ENCODE data around the gene OXCT2. TPM values are rescaled to one million over a fixed set of nuclear protein-coding genes. Genes with fewer than 3 reads are reported as not detected.

OXCT2 gene
- total and polyA plus RNA-seq, 7 donors = 0.03 to 0.48 (median 0.23) TPM; not detected in 2

DNA sequence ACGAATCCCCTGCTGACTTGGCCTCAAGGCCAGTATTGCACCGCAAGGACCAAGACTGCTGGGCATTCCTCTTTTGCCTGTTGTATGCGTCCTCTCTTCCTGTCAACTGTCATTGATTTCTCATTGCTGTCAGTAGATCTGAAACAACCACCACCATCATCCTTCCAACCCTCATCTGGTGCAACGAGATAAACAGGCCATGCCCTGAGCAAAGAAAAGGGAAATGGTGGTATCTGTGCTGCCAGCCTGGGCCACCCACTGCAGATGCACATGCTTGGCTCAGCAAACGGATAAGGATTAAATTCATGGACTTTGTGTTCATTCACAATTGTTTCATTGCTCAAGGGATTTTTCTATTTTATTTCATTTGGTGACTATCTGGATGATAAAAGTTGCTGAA is 13.6 kb downstream of the OXCT2 start:
- 79 to 89% (median 79%) methylated on average over 5 of the region's 5 CpGs for WGBS, 3 donors
- Histone ChIP-seq H3K4me3 (no peak overlapping the region), H3K4me1 (no peaks in the 10 kb centered on the region), H3K36me3 (ENCODE audit: insufficient read depth in 1 of 2, low read depth in 1 of 2) (peaks cover 0 to 85% of the 10 kb centered on the region in 2 donors), H3K27ac (no peak overlapping the region), H3K9me3 (no peaks in the 10 kb centered on the region), H3K27me3 (ENCODE audit: insufficient read depth in 3 of 3, low read length in 2 of 3) (no peaks in the 10 kb centered on the region)
- no peak for DNase-seq
- no peak for ATAC-seq
- TF ChIP-seq, protein P1, sequence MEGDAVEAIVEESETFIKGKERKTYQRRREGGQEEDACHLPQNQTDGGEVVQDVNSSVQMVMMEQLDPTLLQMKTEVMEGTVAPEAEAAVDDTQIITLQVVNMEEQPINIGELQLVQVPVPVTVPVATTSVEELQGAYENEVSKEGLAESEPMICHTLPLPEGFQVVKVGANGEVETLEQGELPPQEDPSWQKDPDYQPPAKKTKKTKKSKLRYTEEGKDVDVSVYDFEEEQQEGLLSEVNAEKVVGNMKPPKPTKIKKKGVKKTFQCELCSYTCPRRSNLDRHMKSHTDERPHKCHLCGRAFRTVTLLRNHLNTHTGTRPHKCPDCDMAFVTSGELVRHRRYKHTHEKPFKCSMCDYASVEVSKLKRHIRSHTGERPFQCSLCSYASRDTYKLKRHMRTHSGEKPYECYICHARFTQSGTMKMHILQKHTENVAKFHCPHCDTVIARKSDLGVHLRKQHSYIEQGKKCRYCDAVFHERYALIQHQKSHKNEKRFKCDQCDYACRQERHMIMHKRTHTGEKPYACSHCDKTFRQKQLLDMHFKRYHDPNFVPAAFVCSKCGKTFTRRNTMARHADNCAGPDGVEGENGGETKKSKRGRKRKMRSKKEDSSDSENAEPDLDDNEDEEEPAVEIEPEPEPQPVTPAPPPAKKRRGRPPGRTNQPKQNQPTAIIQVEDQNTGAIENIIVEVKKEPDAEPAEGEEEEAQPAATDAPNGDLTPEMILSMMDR (IDR thresholded peaks at IDR 0.05) = no peak
- intact Hi-C loops (cut with DNase I) = no loop called here

DNA sequence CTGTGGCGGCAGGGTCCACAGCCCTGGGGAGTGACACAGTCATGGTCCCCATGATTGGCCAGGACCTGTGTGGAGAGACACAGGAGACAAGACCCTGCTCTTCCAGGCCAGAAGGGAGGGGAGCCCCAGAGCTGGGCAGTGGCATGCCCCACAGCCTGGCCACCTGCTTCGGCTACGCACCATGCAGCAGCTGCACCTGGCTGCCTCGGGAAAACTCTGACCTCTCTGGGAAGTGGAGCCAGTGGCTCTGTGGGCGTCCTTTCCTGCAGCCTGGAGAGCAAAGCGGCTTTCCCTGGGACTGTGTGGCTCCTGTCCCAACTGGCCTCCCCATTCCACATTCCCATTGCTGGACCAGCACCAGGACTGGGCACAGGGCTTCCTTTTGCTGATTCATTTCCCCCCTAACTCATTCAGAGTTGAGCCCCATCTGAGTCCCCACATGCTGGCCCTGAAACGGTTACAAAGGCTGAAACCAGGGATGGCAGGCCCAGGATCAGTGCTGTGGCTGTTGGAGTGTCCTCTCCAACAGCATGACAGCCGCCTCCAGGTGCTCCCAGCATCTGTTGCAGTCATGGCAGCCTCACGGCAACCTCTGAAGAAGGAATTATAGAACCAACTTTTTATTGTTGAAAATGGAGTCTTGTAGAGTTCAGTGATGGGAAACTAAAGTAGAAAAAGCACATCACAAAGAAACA is 15.0 kb downstream of the OXCT2 start:
- intact Hi-C loops (cut with DNase I) = no loop called here
- H3K36me3 ChIP-seq (ENCODE audit: insufficient read depth in 1 of 2, low read depth in 1 of 2) = peaks cover 0 to 90% of the 10 kb centered on the region in 2 donors
- WGBS, 3 donors = 75 to 85% (median 75%) methylated on average over 9 of the region's 9 CpGs
- no peak for ATAC-seq
- H3K27ac ChIP-seq = no peak overlapping the region
- TF ChIP-seq, protein P1 (IDR thresholded peaks at IDR 0.05) = no peak
- H3K4me1 ChIP-seq = no peaks in the 10 kb centered on the region
- H3K9me3 ChIP-seq = no peaks in the 10 kb centered on the region
- H3K27me3 ChIP-seq (ENCODE audit: insufficient read depth in 3 of 3, low read length in 2 of 3) = no peaks in the 10 kb centered on the region
- H3K4me3 ChIP-seq = no peak overlapping the region
- no peak for DNase-seq

DNA sequence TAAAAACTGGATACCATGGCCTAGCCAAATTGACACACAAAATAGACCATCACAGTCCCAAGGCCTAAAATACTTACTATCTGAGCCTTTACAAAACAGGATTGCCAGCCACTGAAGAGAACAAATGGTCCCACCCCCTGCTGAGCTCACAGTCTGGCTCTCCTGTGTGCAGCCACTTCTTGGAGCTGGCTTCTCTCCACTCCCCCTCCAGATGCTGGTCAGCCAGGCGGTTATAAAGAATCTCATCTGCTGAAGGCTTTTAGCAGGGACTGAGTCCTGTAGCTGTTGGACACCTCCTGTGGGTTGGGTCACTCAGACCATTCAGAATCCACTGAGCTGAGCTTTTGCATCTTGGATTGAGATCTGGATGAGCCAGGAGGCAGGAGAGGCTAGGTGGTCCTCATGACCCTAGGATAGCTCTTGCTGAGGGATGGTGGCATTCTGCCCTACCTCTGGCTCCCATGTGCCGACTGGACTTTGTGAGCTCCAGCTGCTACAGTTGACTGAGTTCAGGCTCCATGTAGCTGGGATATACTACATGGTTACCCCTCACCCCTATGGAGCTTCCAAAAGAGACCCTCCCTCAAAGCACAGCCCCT is 16.1 kb downstream of the OXCT2 start:
- H3K27ac ChIP-seq = no peak overlapping the region
- 61 to 67% (median 67%) methylated on average over 2 of the region's 2 CpGs for WGBS, 3 donors
- TF ChIP-seq, protein P1 (IDR thresholded peaks at IDR 0.05) = no peak

DNA sequence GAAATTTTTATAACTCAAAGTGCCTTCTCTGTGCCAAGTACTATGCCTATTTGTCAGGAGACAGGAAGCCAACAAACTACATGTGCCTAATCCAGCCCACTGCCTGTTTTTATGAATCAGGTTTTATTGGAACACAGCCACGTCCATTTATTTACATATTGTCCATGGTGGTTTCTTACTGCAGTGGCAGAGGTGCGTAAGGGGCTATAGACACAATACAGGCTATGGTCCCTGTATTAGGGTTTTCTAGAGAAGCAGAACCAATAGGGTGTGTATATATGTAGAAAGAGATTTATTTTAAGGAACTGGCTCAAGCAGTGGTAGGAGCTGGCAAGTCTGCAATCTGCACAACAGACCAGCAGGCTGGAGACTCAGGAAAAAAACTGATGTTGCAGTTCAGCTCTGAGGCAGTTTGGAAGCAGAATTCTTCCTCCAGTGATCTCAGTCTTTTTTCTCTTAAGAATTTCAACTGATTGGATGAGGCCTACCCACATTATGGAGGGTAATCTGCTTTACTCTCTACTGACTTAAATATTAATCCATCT is 17.1 kb downstream of the OXCT2 start:
- no peaks in the 10 kb centered on the region for H3K9me3 ChIP-seq
- no peak overlapping the region for H3K27ac ChIP-seq
- ATAC-seq (no peak), DNase-seq (no peak)
- H3K36me3 ChIP-seq (ENCODE audit: insufficient read depth in 1 of 2, low read depth in 1 of 2) = peaks cover 0 to 100% of the 10 kb centered on the region in 2 donors
- WGBS, 3 donors = 71 to 77% (median 75%) methylated on average over 2 of the region's 2 CpGs
- H3K4me3 ChIP-seq = no peak overlapping the region
- no peaks in the 10 kb centered on the region for H3K4me1 ChIP-seq
- intact Hi-C loops (cut with DNase I) = no loop called here
- no peaks in the 10 kb centered on the region for H3K27me3 ChIP-seq (ENCODE audit: insufficient read depth in 3 of 3, low read length in 2 of 3)
- TF ChIP-seq, protein P1 (IDR thresholded peaks at IDR 0.05) = no peak

More for the DNA sequence above, 16.1 kb downstream of the OXCT2 start:
- no peaks in the 10 kb centered on the region for H3K27me3 ChIP-seq (ENCODE audit: insufficient read depth in 3 of 3, low read length in 2 of 3)
- no peak for ATAC-seq
- H3K4me1 ChIP-seq = no peaks in the 10 kb centered on the region
- no peaks in the 10 kb centered on the region for H3K9me3 ChIP-seq
- DNase-seq = no peak
- peaks cover 0 to 99% of the 10 kb centered on the region in 2 donors for H3K36me3 ChIP-seq (ENCODE audit: insufficient read depth in 1 of 2, low read depth in 1 of 2)
- intact Hi-C loops (cut with DNase I) = no loop called here
- H3K4me3 ChIP-seq = no peak overlapping the region
